Inflammatory macrophage treated with lipopolysaccharide for 4 hours (primary cell): ENCODE results near the gene USP19.
A peak's percentile ranks its signal among the peaks of the same experiment; 100 is the strongest.

Experiments used
- DNase-seq: peaks from one replicate; pipeline ENCODE4 v3.0.0-alpha.2; 2020

Gene USP19

DNA sequence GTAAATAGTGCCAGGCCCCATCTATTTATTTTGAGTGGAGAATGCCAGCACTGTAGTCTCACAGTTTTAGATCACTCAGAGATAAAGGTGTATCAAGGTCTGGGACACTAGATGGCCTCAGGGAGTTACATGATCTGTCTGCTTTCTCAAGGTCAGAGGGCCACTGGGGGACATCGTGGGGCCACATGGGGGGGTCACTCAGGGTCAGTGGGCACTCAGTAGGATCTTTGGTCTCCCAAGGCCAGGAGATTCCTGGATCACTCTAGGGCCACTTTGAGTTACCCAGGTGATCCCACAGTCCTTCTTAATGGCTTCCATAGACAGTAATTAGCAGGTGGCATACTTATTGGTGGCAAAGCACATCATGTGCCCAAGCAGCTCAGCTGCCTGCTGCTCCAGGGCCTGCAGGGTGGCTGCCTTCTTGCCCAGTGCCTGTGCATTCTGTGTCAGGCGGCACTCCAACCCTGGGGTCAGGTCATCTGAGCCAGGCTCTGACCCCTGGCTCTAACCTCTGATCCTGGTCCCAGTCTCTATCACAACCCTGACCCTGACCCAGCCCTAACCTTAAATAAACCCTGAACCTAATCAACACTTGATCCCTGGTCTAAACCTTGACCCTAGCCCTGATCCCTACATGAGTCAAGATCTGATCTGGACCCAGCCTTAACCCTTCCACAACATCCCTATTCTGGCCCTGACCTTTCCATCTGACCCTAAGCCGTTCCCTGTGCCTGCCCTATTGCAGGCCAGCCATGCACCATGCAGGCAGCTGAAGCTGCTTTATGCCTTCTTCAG is 14.0 kb upstream of the USP19 start:
- no peak for DNase-seq

DNA sequence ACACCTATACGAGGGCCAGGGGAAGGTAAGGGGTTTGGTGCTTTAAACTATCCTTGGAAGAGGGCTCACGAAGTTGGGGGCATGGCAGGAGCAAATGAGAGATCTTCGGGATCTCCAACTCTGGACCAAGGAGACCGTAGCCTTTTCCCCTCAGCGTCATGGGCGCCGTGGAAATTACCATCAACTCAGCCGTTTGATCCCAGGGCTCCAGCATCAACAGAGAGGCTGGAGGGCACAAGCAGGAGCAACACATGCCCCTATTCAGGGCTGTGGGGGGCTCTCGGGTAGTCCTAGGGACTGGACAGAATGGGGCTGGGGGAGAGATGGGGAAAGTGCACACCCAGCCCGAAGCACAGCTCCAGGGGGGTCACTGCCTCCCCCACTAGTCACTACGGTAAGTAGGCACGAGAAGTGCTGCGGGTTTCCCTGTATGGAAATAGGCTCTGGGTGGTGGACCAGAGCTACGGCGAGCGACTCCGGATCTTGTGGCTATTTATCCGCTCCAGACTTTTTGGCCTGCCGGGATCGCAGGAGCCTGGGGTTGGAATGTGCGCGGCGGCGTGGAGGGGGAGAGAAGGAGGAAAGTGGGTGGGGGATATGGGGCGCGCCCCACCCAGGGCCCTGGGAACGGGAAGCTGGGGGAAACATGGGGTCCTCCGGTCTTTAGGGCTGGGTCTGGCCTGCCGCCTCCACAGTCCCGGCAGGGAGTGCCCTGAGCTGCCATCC is 12.8 kb upstream of the USP19 start:
- peak; percentile 57 for DNase-seq

DNA sequence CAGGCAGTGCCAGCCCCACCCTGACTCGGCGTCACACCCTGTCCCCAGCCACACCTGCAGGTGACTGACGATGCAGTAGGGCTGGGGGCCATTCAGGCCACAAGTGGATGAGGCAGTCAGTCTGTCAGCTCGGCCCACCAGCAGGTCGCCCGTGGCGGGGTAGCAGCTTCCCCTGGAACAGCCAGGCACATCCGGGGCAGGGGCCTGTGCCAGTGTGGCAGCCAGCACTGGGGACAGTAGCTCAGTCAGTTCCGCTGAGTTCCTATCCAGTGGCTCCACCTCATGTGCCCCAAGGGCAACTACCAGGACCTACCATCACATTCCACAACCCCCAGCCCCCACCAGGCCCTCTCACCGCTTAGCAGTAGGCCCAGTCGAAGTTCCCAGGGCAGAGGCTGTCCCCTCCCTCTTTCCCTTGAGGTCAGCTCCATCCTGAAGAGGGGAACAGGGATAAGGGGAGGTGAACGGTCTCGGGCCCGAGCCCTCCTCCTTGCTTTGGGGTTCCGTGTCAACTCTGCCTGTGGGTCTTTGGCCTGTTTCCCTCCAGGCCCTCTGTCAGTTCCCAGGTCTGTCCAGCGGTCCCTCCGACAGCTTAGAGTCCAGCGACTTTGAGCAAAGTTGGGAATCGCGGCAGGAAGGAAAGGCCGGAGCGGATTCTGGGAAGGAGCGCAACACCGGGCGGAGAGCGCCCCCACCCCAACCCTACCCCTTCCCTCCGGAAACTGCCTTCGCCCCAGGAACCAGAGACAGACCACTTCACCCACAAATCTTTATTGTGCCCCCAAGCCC is 12.0 kb upstream of the USP19 start, which contains the start of gene LAMB2:
LAMB2 (minus strand) TSS at position 614 of the 789 bp plus-strand sequence; CDS start at position 431, 183 bp downstream.
- peak; percentile 40 for DNase-seq

DNA sequence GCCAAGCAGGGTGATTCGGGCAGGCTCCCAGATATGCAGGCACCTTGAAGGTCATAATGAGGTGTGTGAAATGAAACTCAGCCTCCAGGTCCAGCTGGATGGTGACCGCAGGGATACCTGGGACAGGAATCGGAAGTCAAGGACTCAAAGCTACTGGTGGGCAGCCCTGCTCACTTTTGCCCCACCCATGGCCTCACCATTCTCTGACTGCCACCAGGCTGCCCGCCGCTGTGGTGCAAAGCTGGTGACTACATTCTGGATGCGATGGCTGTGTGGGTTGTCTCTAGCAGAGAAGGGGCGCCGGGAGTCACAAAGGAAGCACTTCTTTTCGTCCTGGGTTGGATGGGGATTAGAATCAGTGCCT is 11.4 kb upstream of the USP19 start:
- DNase-seq = no peak

DNA sequence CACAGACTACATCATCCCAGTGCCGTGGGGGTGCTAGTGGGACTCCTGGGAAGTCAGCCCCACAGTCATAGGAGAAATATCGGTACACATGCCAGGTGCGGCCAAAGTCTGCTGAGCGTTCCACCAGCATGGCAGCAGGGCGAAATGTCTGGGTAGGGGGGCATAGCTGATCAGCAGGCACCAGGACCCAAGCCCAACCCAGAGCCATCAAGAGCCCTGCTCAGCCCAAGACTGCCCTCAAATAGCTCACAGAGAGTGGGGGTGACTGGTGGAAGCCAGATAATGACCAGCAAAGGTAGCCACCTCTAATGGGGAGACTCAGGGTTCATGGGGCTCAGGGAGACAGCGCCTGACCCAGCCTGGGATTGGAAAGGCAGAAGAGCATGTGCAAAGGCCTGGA is 11.0 kb upstream of the USP19 start:
- DNase-seq = no peak

DNA sequence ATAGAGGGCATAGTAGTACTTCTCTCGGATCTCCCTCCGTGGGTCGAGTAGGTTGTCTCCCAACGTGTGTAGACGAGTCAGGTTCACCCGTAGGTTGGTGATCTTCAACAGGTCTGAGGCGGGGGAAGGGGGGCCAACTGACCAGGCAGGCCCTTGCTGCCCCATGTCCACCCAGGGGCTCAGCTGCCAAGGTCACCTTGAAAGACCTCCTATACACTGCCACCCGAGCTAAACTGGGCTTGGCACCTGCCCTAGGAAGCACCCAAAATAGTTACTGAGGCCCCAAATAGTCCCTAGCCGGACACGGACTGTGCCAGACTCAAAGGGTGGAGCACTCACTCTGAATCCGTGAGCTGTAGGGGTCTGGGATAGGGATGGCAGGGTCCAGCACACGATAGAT is 10.4 kb upstream of the USP19 start:
- no peak for DNase-seq

DNA sequence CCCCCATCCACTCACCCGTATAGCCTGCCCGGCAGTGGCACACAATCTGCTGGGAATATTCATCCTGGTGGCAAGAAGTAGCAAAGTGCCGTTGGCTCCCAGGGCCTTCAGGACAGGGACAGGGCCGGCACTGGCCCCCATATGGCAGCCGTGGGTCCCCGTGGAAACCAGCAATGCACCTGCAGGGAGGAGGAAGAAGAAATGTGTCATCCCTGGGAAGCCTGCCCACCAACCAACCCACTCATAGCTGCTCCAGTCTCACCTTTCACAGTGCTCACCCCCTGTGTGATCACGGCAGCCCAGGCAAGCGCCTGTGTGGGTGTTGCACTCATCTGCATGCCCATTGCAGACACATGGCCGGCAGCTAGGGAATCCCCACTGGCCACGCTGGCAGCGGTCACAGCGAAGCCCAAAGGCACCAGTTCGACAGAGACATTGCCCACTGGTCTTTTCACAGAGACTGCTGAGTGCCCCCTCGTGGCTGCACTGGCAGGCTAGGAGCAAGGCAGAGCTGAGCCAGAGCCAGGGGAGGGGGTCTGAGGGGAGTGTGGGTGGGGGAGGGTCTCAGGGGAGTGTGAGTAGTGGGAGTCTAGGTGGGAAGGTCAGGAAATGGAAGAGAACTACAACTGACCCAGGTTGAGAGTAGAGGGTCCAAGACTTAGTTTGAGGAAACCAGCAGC is 4.5 kb upstream of the USP19 start:
- no peak for DNase-seq

DNA sequence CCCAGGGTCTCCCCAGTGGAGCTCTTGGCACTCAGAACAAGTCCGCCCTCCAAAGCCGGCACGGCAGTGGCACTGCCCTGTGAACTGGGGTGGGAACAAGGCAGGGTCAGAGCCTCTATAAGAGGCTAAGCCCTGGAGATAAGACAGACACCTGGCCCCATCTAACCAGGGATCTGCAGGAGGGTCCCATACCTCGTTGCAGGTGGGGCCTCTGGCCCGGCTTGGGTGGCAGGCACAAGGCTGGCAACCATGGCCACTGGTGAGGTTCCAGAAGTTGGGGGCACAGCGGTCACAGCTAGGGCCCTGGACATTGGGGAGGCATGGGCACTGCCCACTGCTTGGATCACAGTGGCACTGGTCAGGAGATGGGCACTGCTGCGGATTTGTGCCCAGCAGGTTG is 3.6 kb upstream of the USP19 start:
- DNase-seq = no peak

DNA sequence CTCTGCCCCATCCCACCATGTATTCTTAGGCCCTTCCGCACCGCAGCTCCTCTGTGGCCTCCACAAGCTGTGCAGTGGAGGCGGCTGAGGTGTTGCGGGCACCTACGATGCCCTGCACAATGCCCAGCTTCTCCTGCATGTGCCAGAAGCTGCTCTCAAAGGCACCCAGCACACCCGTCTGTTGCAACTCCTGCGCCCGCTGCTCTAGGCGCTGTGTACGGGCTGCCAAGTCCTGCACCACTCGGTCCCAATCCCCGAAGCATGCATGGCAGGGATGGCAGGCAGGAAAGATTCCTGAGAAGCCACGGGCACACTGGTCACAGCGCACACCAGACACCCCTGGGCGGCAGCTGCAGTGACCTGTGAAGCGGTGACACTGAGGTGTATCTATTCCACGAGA is 3.1 kb upstream of the USP19 start:
- DNase-seq = no peak

DNA sequence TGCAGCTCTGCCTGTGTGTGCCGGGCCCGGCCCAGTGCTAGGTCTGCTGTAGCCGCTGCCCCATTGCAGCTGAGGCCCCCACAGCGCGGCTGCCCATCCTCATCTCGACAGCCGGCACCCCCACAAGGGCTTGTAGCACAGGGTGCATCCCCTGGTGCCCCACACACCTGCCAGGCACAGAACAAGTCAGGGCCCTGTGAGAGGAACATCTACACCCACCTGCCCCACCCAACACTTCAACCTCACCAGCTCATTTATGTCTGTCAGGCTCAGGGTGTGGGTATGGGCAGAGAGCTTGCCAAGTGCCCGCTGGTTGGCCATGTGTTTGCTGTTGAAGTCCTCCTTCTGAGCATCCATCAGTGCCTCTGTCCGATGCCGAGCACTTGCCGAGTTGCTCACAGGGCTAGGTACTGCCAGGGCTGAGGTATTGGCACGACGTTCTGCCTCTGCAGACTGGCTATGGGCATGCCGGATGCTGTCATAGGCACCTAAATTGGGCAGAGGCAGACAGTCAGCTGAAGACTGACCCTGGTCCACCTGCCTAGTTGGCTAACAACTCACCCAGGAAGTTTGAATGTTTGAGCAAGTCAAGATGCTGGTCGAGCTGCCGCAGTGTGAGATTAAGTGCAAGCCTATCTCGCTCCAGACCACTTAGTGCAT is 2.4 kb upstream of the USP19 start:
- no peak for DNase-seq

DNA sequence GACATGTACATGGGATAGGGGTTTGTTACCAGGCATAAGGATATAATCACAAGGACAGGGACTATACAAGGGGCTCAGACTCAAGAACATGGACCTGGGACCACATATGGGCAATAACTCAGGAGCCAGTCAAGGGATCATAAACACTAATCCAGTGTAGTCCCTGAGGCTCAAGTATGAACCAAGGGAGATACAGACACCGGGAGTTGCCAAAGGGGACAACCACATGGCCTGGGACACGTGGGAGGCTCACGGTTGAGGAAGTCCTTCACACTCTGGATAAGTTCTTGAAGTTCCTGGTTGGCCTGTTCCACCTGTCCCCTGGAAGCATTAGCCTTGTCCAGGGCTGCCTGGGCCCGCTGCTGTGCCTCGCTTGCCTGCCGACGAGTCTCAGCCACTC is 1.8 kb upstream of the USP19 start:
- peak; percentile 13 for DNase-seq

DNA sequence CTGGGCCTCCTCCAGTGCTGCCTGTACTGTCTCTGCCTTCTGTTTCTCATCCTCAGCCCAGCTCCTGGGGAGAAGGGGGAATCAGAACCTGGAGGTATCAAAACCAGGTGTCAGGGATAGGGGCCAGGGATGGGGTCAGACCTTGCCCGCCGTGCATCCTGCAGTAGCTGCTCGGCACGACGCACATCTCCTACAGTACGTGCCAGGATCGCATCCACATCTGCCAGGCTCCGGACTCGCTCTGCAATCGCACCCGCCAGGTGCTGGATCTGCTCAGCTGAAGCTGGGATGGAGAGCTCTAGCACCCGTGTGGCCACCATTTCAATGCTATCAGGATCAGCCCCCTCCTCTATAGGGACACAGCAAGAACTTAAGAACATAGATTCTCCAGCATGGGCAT is 1.4 kb upstream of the USP19 start:
- DNase-seq = no peak

DNA sequence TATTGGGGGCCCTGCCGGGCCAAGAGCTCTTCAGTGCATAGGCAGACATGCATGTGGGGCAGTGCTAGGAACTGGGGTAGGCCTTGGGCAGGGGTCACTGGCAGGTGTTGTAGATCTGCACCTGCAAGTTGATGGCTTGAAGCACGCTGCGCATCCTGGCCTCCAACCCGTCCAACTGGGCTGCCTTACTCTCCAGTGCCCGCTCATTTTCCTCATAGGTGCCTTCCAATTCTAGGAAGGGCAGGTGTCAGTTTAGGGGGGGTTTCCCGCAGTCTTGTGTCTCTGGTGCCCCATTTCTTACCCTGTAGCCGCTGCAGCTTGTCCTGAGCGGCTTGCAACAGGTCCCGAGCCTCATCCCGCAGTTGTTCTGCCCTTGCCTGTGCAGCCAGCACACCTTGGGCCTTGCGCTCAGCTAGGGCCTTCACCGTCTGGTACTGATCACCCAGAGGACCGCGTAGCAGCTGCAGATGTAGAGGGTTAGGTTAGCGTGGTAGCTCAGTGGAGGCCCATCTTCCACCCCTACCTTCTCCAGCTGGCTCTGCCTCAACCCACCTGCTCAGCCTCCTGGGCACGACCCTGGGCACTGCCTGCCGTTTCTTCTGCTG is 611 bp upstream of the USP19 start:
- no peak for DNase-seq

DNA sequence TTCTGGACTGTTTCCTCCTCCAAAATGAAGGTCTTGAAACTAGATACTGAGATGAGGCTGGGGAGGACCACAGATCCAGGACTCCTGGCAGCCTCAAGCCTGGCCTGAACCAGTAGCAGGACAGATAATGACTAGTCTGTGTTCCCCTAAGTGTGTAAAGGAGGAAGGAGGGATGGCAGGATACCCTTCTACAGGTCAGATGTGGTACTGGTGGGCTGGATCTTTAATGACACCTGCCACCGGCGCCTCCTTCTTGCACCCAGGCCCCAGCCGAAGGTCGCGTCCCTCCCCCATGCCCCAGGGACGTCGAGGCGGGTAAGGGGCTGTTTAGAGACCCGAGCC is 556 bp downstream of the USP19 start:
- DNase-seq = peak; percentile 18

DNA sequence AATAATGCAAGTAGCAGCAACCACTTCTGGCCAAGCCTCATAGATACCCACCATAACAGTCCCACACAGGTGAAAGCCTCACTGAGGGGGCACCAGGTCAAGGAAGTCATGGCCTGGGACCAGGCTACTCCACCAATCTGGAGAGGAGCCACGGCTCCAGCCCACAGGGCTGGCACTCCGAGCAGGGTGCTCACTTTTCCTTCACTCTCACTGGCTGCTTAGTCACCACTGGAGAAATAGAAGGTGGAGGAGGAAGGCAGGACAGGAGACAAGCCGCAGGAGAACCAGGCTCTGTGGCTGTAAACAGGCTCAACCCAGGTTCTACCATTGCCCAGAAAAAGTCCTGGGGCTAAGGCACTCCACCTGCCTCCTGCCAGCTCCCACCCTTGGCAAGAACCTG is 1.2 kb downstream of the USP19 start:
- no peak for DNase-seq

DNA sequence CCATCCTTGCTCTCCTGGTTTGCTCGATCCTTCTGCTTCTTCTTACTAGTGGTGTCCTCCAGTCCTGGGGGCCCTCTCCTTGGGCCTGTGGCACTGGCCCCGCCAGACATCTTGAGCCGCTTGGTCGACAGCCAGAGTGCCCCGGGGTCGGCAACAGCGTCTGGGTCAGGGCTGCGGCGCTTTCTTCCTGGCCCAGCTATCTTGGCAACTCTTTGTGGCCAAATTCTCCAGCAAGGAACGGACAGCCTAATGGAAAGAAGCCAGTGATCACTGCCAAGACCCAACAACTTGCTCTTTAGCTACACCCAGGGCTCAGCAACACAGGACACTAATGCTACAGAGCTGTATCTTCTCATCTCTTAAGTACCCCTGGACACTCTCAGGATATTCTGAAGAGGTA is 1.6 kb downstream of the USP19 start:
- no peak for DNase-seq

DNA sequence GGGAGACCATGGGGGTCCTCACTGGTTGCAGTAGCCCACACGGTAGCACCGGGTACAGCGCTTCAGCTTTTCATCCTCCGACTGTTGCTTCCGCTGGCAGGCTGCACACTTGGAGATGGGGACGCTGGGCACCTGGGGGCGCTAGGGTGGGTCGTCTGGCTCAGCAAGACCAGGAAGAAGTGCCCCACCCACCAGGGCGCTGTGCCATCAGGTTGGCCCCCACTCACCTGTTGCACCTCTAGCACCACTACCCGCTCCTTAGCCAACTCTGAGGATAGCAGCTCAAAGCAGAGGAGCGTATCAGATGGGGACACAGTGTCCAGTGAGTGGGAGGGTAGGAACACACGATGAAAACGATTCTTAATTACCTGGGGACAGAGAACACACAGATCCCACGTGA is 8.4 kb downstream of the USP19 start:
- no peak for DNase-seq

DNA sequence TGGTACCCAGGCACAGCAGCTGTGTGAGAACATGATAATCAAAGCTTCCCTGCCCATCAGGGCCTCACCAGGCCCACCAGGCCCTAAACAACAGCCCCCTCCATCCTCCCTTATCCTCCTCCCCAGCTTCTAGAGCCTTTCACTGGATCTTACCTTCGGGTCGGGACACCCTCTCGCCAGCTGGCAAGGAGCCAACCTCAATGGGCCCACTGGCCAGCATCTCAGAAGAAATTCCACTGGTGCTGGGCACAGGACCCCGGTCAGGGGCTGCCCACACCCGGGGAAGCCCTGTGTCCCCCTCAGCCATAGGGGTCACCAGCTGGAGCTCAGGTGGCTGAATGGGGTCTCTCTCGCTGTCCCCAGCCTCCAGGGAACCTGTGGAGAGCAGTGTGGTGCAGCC is 9.3 kb downstream of the USP19 start:
- no peak for DNase-seq

DNA sequence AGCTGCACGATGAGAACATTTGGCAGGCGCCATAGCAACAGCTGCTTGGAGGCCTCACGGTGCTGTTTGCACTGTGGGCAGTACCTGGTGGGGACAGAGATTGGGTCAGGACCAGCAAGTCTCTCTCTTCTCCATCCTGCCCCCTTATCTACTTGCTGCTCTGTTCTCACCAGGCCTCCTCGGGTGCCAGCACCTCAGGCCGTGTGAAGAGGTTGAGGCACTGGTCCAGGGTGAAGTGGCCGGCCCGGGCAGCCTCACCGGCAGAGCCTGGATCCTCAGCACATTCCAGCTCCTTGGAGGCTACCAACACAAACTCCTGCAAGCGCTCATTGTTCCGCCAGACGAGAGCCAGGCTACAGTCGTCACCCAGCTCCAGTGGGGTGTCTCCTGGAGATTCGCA is 9.8 kb downstream of the USP19 start:
- DNase-seq = no peak

DNA sequence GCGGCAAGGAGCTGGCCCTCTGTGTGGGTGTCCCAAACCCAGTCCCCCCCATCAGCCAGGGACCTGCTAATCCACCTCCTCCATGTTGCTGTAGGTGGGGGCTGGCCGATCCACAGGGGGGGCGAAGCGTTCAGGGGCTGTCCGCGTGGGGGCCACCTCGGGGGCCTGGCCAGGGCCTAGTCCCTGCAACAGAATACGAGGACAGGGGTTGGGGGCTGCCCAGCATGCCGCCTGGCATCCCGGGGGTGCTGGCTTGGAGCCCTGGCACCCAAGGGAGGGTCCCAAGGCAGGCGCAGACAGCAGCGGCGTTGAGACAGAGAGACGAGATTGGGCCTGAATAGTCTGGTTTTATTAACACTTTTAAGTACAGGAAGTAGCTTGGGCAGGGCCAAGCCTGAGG is 12.3 kb downstream of the USP19 start:
- DNase-seq = no peak

DNA sequence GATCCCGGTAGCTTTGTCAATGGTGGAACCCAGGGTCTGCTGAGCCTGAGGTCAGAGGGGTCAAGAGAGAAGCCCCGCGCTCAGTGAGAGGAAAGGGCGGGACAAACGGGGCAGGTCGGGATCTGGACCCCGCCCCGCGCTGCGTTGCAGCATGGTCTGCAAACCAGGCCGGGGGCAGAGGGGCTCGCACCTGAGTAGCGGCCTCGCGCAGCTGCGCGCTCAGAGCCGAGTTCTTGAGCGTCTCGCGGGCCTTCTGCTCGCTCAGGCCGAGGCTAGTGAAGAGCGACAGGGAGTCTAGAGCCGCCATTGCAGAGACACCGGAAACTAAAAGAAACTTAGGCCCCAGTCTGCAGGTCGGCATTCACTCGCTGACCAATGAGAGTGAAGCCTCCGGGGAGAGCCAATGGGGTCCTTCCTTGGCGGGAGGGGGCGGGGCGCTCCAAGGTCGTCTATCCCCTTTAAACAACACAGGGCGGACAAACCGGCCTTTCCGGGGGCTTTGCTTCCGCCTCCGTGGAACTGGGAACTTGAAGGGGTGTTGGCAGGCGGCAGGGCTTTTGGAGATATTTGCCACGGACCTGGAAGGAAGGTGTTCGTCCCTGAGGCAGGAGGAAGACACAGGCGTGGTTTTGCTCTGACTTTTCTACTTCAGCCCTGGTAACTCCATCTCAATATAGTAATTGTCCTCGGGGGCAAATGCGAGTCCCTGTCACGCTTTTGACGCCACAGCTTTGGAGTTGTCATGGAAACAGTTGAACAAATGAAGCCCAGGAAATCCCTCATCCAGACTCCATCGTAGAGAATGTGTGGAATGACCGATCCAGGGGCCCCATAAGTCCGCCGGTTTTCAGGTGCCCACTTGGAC is 16.0 kb downstream of the USP19 start, which contains the start of gene QARS1:
QARS1 (minus strand) TSS at position 331 of the 865 bp plus-strand sequence; CDS start at position 307, 24 bp downstream.
- peak; percentile 93 for DNase-seq
